NCI-H2081 treated with DMSO at 0.1 percent for 48 hours (cell line): ENCODE results near the gene TMEM174.

ENCODE experiments used
- DNase-seq: peaks from one replicate; lab custom pipeline; 2025; lab: John Stamatoyannopoulos, UW

The TMEM174 gene

GRCh38 chr5:73153513-73153912 is 19.5 kb upstream of the TMEM174 start:
- no peak for DNase-seq

- DNase-seq, result no peak
Observed at GRCh38 chr5:73154208-73155006, 18.6 kb upstream of the TMEM174 start.

- DNase-seq, result no peak
Observed at GRCh38 chr5:73155271-73156222, 17.4 kb upstream of the TMEM174 start.

- DNase-seq, result no peak
Observed at GRCh38 chr5:73157414-73158303, 15.3 kb upstream of the TMEM174 start.

- DNase-seq, result no peak
Observed at GRCh38 chr5:73158313-73158712, 14.7 kb upstream of the TMEM174 start.

GRCh38 chr5:73160239-73160671 is 12.7 kb upstream of the TMEM174 start:
- no peak for DNase-seq

GRCh38 chr5:73170522-73170921 is 2.5 kb upstream of the TMEM174 start:
- DNase-seq, result no peak

- no peak for DNase-seq
Observed at GRCh38 chr5:73171495-73171894, 1.5 kb upstream of the TMEM174 start.

GRCh38 chr5:73174100-73174815 is 1.3 kb downstream of the TMEM174 start:
- DNase-seq, result no peak

- DNase-seq, result no peak
Observed at GRCh38 chr5:73176250-73176649, 3.3 kb downstream of the TMEM174 start.

- DNase-seq, result no peak
Observed at GRCh38 chr5:73178265-73178664, 5.3 kb downstream of the TMEM174 start.

- no peak for DNase-seq
Observed at GRCh38 chr5:73179730-73180129, 6.7 kb downstream of the TMEM174 start.

GRCh38 chr5:73180566-73180965 is 7.6 kb downstream of the TMEM174 start:
- DNase-seq, result no peak

GRCh38 chr5:73182307-73182706 is 9.3 kb downstream of the TMEM174 start:
- no peak for DNase-seq

GRCh38 chr5:73183000-73183399 is 10.0 kb downstream of the TMEM174 start:
- no peak for DNase-seq

- DNase-seq, result no peak
Observed at GRCh38 chr5:73183481-73183891, 10.5 kb downstream of the TMEM174 start.

GRCh38 chr5:73186976-73187375 is 14.0 kb downstream of the TMEM174 start:
- DNase-seq, result no peak

GRCh38 chr5:73188764-73189531 is 16.0 kb downstream of the TMEM174 start:
- no peak for DNase-seq

- DNase-seq, result no peak
Observed at GRCh38 chr5:73189871-73190376, 16.9 kb downstream of the TMEM174 start.

- no peak for DNase-seq
Observed at GRCh38 chr5:73192370-73192769, 19.4 kb downstream of the TMEM174 start.
